Keratinocyte (primary cell): ENCODE results near the gene GP9.
"Not testable (repeated sequence)": the region's sequence is repeated elsewhere in the genome, so short reads cannot be mapped to it uniquely, and the experiment has no call there.

ENCODE experiments used
- CTCF ChIP-seq, 3 experiments: IDR thresholded peaks in 1 of 3; conservative IDR thresholded peaks in 1 of 3; optimal IDR thresholded peaks in 1 of 3; 2 replicates in 2 of 3; 3 replicates in 1 of 3; pipeline versions ENCODE3 to v1.5.1; 2011; ENCODE audit warnings: low read length in 3 of 3, mild to moderate bottlenecking in 3 of 3, moderate library complexity in 2 of 3, control low read depth in 1 of 3, inconsistent platforms in 1 of 3; ENCODE audit not compliant: insufficient read depth in 2 of 3; ENCODE audit errors: extremely low read depth in 1 of 3
- EZH2 ChIP-seq: IDR thresholded peaks from one replicate; pipeline ENCODE4 v1.6.1; 2012; ENCODE audit warnings: inconsistent platforms, mild to moderate bottlenecking, low read length, moderate library complexity

- TF ChIP-seq EZH2; CTCF (optimal IDR thresholded peaks at IDR 0.05 in 1 of 3, IDR thresholded peaks at IDR 0.05 in 1 of 3, conservative IDR thresholded peaks at IDR 0.05 in 1 of 3; ENCODE audit: extremely low read depth in 1 of 3, insufficient read depth in 2 of 3, low read length in 3 of 3): not testable (repeated sequence)
Measured at GRCh38 chr3:129111076-129111780, 50.6 kb downstream of the GP9 start.
